Stimulated activated CD4-positive, alpha-beta T cell treated with anti-CD3 and anti-CD28 coated beads, Interleukin-1b, Interleukin-23, amount 100 ng/mL, for 4 hours (primary cell): ENCODE results near the gene NOM1.

Experiments used
- DNase-seq, 2 donors: peaks; one replicate each; pipeline ENCODE4 v3.0.0-alpha.2; 2020; ENCODE audit warnings: low read depth in 2 of 2

NOM1 gene

DNA sequence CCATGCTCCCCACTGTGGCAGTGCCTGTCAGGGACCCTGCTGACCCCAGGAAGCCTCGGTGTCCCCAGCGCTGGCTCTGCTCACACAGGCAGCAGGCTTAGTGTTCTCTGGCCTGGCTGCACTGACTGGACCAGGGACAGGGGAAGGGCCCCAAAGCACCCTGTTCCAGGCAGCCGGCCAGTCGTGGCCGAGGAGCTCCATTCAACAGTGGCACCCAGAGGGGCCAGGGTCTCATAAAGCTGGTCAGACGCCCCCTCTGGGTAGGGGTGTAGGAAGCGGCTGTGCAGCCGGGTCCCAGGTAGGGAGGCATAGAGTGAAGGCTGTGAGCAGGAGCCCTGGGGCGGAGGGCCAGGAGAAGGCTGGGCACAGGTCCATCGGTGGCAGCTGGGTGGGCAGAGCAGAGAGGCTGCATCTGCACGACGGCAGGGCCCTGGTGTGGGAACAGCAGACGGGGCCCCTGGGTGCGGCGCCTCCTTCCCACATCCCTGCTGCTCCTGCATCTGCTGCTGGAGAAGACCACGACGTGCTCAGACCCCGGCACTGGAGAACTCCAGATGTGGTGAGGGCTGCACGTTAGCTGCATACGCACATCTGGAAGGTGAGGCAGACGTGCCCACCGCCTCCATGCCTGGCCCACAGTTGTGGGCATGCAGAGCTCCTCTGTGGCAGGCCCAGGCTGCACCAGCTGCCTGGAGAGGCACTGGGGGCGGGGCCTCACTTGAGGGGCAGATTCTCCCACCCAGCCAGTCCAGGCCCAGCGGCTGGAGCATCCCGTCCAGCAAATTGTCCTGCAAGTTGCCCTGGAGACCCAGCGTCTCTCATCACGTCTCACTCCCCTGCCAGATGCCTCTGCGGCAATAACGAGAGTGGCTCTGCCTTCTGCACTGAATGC, 35.8 kb downstream of the NOM1 start:
- no peak for DNase-seq

DNA sequence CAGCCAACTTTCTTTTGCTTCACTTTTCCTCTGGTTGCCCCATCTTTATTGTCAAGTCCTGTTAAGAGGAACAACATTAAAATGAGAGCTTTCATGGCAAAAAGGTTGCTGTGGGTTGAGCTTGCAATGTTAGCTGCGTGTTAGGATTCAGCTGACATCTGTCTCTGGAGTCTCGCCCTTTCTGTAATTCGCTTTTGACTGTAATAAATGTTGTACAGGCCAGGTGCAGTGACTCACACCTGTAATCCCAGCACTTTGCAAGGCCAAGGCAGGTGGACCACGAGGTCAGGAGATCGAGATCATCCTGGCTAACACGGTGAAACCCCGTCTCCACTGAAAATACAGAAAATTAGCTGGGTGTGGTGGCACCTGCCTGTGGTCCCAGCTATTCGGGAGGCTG, 36.9 kb downstream of the NOM1 start:
- no peak for DNase-seq

DNA sequence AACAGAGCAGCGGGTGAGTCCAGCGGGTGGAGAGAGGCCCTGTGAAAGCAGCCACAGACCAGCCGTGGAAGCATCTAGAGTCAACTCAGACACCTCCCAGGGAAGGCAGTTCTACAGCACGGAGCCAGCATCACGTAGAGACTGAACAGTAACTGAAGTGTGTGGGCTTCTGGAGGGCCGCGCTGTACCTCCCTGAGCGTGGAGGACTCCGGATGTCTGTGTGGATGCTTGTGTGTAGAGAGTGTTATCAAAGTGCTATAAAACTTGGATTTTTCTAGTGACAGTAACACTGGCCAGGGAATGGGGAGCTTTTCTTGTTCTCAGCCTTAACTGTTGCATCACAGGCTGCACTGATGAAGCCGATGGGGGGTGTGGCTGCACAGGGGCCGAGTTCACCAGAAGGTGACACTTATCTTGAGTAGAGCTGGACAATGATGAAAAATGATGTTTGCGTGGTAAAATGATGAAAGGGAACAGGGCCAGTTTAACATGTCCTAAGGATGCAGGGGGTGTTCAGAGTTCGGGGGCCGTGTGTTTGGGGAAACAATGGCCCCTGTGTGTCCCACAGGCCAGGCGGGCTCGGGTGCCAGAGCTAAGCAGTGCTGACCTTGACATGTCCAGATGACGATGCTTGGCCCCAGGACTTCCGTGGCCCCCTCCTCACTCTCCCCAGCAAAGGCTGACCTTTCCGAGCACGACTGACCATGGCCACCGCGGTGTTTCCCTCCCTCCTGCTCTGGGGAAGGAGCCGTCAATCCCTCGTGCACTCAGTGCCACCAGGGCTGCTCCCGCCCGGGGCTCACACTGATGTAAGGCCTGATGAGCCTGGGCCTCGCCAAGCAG, 39.1 kb downstream of the NOM1 start:
- DNase-seq, result no peak

DNA sequence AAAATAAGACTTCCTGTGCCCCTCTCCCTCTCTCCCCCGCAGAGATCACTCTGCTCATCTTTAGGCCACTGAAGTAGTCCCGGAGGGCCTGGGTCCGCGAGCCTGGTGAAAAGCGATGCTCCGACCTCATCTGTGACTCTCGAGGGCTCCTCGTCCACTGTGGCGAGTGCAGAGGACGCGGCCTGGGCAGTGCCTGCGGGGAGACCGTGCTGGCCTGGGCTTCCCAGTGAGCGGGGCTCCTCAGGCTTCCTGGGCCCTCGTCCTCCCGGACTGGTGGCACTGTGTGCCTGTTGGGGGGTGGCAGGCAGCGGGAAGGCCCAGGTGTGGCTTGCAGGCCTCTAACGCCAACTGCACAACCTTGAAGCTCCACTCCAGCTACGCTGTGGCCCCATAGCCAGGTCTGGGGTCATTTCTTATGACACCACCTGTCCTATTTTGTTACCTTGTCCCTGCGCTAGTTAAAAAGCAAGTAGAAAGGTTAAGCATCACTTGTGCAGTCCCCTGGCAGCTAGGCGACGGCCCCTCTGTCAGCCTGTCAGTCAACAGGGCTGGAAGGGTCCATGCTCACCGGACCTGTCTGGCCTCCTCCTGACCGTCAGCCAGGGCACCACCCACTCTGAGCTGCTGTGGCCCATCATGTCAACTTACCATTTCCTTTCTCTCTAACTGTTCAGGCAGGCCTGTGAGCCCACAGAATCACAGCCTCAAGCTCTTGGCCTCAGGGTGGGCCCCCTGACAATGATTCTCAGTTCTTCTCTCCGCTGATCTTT, 40.4 kb downstream of the NOM1 start:
- DNase-seq, result no peak

DNA sequence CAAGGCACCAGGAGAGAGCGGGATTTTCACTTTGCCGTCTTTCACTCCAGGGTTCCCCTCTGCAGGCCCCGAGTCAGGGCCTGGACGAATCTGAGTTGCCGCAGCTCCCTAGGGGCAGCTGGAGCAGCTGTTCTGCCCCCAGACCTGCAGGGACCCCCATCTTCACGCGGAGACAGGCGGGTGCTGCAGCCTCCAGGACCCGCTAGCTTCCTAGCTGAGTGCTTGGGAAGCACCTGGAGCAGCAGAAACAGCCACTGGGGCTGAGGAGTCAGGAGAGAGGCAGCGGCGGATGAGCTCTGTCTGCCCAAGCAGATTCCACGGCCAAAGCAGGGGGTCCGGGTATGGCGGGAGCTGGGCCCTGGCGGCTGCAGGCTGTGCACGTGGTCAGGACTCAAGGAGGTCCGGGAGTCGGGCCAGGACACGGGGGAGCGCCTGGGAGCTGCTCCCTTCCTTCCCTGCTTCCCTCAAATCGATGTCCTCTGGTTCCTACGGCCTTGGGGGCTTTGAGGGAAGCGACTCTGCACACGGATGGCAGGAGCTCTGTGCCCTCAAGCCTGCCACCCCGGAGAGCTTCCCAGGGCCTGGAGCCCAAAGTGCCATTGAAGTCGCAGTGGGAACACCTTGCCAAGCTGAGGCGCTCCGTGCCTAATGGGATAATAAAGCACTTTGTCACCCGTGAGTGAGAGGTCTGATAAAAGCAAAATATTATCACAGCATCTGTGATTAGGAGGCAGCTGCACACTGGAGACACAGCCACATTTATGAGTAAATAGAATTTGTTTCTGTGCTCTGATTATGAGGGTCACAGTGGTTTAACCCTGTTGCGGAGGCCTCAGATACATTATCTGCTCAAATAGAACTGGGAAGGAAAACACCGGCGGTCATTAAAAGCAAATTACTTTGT, 43.8 kb downstream of the NOM1 start:
- DNase-seq, result no peak

DNA sequence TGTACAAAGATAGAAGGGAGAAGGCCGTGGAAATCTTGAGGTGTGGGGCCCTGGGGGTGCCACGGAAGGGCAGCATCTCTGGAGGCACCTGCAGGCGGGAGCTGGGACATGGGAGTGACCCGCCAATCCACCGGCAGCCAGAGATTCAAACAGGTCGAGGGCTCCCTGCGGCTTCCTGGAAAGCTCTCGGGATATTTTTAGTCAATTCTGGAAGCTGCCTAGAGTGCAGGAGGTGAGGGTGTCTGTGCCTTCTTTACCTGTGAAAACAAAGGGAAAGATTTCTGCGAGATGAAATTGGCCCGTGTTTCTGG, 44.4 kb downstream of the NOM1 start:
- no peak for DNase-seq

DNA sequence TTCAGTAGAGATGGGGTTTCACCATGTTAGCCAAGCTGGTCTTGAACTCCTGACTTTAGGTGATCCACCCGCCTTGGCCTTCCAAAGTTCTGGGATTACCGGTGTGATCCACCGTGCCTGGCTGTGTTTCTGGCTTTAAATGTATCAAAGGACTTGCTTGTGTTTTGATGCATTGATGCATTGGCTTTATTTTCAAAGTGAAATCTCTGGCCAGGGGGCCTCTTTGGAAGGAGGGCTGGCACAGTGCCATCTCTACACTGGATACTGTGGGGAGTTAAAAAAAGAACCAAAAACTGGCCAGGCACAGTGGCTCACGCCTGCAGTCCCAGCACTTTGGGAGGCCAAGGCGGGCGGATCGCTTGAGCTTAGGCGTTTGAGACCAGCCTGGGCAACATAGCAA, 44.9 kb downstream of the NOM1 start:
- DNase-seq, result no peak

DNA sequence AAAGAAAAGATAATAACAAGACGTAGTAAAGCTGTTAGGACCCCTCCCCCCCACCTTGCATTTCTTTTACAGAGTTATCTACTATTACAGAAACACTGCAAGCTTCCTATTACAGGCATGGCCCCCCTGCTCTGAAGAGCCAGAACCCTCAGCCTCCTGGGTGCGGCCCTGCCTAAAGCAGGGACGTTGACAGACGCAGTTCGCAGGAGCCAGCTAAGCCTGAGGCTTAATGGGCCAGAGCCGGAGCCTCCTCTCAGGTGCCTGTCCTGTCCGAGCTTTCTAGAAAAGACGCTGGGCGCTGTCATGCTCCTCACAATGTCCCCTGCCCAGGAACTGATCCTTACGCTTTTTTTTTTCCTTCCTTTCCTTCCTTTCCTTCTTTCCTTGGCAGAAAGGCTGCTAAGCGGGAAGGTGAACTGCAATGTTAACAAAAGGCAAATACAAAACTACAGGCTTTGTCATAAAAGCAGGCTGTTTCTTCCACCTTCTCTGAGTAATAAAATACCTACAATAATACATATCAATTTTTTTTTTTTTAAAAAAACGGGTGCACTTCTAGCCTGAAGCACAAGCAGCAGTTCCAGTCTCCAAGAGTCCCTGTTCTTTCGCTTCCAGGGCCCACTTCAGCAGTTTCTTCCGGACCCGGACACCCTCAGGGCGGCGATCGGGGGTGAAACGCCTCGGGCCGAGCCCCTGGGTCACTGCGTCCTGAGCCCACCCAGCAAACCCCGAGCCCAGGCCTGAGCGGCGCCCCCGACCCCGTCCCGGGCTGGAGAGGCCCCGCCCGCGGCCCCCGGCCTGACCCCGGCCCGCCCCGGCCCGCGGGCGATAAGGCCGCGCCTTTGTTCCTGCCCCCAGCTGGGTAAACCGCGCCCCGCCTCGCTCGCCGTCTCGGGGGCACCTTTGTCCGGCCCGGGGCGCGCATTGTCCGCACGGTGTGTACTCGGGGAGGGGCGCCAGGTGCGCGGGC, 49.8 kb downstream of the NOM1 start:
- DNase-seq, result no peak

DNA sequence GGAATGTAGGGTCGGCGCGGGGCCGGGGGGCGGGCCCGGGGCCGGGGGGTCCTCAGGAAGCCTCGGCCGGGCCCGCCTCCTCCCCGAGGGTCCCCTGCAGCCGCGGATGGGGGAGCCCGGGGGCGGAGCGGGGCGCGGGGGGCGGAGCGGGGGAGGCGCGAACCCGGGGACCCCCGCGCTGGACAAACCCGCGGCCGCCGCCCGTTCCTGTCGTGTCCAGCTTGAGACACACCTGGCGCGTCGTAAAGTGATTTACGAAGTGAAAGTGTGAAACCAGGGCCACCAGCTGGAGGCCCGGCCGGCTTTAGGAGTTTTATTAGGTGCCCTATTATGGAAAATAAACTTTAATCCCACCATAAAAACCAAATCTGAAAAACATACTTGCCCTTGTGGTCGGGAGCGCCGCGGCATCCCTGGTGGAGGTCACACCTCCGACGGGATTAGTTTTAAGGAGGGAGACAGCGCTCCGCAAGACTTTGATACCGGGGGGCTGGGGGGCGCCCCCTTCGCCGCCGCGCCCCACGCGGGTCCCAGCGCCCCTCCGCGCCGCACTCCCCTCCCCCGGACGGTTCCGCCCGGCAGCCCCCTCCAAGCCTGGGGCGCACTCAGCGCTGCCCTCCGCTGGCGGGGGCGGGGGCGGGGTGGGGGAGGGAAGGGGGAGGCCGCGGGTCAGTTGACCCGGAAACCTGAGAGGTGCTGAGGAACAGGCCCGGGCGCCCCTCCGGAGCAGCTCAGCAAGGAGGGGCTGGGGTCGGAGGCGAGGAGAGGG, 50.6 kb downstream of the NOM1 start:
- no peak for DNase-seq

DNA sequence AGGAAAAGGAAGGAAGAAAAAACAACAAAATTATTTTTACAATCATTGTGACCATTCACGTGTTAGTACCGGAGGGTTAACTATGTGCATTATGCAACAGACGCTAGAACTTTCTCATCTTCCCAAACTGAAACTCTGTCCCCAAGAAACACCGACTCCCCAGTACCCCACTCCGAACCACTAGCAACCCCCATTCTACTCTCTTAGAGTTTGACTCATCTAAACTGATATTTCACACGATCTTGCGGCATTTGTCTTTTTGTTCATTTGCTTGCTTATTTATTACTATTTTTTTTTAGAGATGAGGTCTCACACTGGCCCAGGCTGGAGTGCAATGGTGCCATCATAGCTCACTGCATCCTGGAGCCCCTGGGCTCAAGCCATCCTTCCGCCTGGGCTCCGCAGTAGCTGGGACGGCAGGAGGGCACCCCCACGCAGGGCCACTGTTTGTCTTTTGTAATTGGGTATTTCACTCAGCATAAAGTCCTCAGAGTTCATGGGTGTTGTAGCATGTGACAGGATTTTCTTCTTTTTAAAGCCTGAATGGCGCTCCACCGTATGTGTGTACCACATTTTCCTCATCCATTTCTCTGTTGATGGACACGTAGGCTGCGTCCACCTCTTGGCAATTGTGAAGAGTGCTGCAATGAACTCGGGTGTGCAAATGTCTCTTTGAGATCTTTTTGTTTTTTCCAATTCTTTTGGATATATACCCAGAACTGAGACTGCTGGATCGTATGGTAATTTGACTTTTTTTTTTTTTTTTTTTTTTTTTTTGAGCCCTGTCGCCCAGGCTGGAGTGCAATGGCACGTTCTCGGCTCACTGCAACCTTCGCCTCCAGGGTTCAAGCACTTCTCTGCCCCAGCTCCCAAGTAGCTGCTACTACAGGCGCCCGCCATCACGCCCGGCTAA, 51.5 kb downstream of the NOM1 start:
- no peak for DNase-seq

DNA sequence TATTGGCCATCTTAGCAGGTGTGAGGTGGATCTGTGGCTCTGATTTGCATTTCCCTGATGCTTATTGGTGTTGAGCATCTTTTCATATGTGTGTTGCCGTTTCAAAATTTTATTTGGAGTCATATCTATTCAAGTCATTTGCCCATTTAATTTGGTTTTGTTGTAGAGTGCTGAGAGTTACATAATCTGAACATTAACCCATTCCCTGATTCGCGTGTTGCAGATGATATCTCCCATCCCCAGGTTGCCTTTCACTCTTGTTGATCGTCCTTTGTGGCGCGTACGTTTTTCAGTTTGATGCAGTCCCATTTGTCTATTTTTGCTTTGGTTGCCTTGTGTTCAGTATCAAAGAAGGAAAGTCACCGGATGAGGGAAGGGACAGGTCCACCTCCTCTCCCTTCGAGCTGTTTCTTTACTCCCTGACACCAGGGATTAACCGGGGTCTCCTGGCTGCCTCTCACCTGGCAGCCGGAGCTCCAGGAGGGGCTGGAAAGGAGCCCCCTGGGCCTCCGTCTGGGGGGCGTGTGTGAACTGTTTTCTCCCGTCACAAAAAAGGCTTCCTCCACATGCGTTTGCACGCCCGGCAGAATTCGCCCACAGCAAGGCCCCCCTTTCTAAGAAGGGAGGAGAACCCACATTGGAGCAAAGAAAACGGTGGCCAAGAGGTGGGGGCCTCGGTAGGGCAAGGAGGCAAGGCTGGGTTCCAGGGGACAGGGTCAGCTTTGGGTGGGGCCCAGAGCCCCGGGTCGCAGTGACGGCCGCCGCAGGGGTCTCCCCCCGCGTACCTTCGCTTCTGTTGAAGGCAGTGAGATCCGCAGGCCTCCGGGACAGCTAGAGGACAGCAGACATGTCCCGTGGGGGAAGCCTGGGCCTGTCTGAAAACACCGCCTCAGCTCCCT, 52.7 kb downstream of the NOM1 start:
- no peak for DNase-seq

DNA sequence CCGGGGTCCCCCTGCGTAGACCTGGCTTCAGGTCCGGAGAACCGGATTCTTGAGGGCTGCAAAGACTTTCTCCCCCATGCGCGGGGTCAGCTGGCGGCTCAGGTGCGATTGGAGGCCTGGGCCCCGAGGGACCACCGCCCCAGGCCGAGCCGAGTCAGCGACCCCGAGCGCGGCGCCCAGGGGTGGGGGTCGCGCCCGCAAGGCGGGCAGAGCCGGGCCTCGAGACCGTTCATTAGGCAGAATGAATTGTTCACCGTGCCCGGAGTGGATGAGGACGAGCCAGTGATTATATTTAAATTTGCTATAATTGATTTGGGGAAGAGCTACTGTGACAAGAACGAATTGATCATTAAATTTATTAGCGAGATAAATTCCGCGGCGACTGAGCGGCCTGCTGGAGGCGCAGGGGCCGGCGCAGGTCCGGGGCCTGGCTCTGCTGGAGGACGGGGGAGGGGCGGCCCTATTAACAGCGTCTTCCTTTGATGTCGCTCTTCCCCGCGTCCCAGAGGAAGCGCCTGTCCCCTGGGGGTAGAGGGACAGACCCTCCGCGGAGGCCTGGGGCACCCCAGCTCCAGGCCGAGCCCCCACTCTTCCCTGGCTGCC, 53.4 kb downstream of the NOM1 start:
- DNase-seq, result no peak

DNA sequence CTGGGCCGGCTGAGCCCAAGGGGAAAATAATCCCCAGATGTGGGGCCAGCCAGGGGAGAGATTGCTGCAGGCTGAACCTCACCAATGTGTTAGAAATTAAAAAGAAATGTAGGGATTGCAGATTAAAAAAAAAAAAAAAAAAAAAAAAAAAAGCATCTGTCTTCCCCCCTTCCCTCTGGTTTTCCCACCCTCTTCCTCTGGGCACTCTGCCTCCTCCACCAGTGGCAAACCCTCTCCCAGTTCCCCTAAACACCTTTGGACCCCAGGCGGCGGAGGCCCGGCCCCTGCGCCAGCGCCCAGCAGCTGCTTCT, 53.9 kb downstream of the NOM1 start:
- DNase-seq, result no peak

DNA sequence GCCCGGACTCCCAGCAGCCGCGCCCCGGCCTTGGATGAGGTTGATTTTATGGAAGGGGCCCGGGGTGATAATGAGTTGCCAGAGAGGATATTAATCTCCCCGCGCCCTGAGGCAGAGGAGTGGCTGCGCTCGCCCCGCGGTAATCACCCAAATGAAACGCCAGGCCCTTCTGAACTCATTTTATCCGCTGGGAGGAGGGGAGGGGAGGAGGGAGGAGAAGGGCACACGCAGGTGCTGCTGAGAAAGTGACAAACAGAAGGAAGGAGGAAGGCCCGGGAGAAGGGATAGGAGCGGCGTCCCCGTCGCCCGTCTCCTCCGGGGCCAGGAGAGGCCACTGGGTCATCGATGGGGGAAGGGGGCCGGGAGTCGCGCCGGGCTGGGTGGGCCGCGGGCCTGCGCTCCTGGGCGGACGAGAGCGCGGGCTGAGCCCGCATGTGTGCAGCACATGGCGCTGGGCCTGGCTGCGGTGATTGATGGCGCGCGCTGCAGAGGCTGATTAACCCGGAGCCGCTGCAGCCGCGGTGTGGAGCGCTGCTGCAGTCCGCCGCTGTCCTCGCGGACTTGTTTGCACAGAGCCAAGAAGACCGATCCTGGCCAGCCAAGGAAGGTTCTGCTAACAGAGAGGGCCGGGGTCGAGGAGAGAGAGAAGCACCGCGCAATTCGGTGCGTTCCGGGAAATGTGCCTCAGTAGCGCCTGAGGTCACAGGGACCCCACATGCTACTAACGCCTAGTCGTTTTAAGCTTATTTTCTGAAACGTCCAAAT, 54.4 kb downstream of the NOM1 start:
- DNase-seq, result no peak

DNA sequence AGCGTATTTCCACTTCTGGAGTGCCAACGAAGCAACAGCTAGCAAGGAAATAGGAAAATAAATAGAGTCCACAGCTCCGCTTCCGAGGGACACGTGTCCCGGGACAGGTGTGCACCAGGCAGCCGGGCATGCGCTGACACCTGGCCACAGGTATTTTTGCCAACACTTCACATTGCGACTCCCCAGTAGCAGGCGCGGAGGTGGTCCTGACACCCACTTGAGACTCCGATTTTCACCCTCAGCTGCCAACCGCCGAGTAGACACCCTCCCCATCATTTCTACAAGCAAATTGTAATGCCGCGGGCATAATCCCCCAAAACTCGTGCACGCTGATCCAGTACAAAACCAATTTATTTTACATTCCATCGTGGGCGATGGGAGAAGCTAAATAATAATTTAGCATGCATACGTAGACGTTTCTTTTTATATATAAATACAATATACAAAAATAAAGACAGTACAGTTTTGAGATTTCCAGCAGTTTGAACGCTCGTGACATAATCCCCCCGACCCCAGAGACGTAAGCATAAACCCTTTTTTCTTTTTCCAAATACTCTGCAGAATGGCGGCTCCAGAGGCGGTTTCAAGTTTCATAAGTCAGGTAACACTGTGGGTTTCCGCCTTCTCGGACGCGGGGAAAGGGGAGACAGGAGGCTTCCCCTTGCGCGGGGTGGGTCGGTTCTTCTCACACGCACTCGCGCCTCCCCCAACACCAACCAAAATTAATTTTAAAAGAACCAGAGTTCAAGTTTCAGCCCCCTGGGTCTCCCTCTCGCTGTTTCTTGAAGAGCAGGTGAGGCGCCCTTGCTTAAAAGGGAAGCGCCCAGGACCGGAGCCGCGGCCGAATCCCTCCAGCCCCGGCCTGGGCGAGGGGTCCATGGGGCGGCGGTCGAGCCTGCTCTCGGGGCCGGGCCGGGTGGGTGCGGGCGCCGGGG, 55.3 kb downstream of the NOM1 start:
- DNase-seq, result no peak
